H1 (cell line): ENCODE measurements around the gene RADIL. TPM values are rescaled to one million over a fixed set of nuclear protein-coding genes. Genes with fewer than 3 reads are reported as not detected.
A peak's percentile ranks its signal among the peaks of the same experiment; 100 is the strongest.

Experiments
- CTCF ChIA-PET: fragments of 300-600 bp; sonication (Branson Sonifier 250); formaldehyde crosslinking; loops from one replicate; lab custom pipeline; 2021; ENCODE audit not compliant: partially characterized antibody; lab: Charles Lee
- POLR2A ChIA-PET: fragments of 300-600 bp; sonication (Branson Sonifier 250); formaldehyde crosslinking; loops from one replicate; lab custom pipeline; 2021; ENCODE audit warnings: inconsistent platforms; ENCODE audit not compliant: partially characterized antibody; lab: Charles Lee
- DNase-seq, 2 experiments: peaks; one replicate each; pipeline versions ENCODE4 v3.0.0 to v3.0.0-alpha.2; 2010 to 2022; ENCODE audit warnings: low spot score in 2 of 2, low read depth in 1 of 2, mixed read lengths in 1 of 2
- FAIRE-seq: peaks from 2 replicates; lab custom pipeline; 2011; peaks lifted over from hg19 to GRCh38; lab: Jason Lieb, UNC
- H2AFZ ChIP-seq: 2 replicates; pipeline ENCODE4 v1.8.1; 2012; ENCODE audit warnings: low read length, inconsistent platforms
- H2AK5ac ChIP-seq: 2 replicates; pipeline ENCODE4 v1.6.1; 2013; ENCODE audit warnings: low read depth, low read length
- H2BK120ac ChIP-seq: replicated peaks from 2 replicates; pipeline ENCODE3; 2013; ENCODE audit warnings: low read depth, low read length, inconsistent platforms
- H2BK12ac ChIP-seq: 2 replicates; pipeline ENCODE4 v1.6.1; 2013; ENCODE audit warnings: low read depth, low read length
- H2BK15ac ChIP-seq: 2 replicates; pipeline ENCODE4 v1.6.1; 2013; ENCODE audit warnings: low read length
- H2BK20ac ChIP-seq: 2 replicates; pipeline ENCODE4 v1.6.1; 2013; ENCODE audit warnings: low read length
- H2BK5ac ChIP-seq: 2 replicates; pipeline ENCODE4 v1.6.1; 2013; ENCODE audit warnings: low read depth, low read length
- H3K14ac ChIP-seq: 2 replicates; pipeline ENCODE4 v1.6.1; 2013; ENCODE audit warnings: inconsistent platforms; ENCODE audit not compliant: insufficient read length
- H3K18ac ChIP-seq: 2 replicates; pipeline ENCODE4 v1.6.1; 2013; ENCODE audit warnings: low read length; ENCODE audit errors: extremely low read depth
- H3K23ac ChIP-seq: 2 replicates; pipeline ENCODE4 v1.6.1; 2013; ENCODE audit warnings: inconsistent platforms; ENCODE audit not compliant: insufficient read length
- H3K23me2 ChIP-seq: 2 replicates; pipeline ENCODE4 v1.6.1; 2013; ENCODE audit warnings: low read depth, low read length
- H3K27ac ChIP-seq: 2 replicates; pipeline ENCODE4 v1.6.1; 2011; ENCODE audit warnings: low read depth, low read length, inconsistent platforms
- H3K27me3 ChIP-seq, 4 experiments: replicated peaks in 1 of 4; 1 replicate in 1 of 4; 2 replicates in 3 of 4; pipeline versions ENCODE4 v1.6.1 to v1.8.1; 2011 to 2013; ENCODE audit warnings: low read length in 3 of 4, mild to moderate bottlenecking in 3 of 4, inconsistent platforms in 2 of 4, mixed read lengths in 2 of 4, moderate library complexity in 1 of 4; ENCODE audit not compliant: control insufficient read depth in 3 of 4, insufficient read depth in 3 of 4; ENCODE audit errors: extremely low read depth in 1 of 4
- H3K36me3 ChIP-seq, 4 experiments: 2 replicates each; pipeline versions ENCODE4 v1.6.1 to v1.8.1; 2011 to 2013; ENCODE audit warnings: mild to moderate bottlenecking in 4 of 4, low read length in 3 of 4, moderate library complexity in 2 of 4, control low read depth in 1 of 4, inconsistent platforms in 1 of 4; ENCODE audit not compliant: insufficient read depth in 4 of 4, control insufficient read depth in 2 of 4
- H3K4ac ChIP-seq: replicated peaks from 2 replicates; pipeline ENCODE3; 2013; ENCODE audit warnings: low read length, low read depth, mixed read lengths, inconsistent platforms; ENCODE audit not compliant: insufficient read length
- H3K4me1 ChIP-seq, 4 experiments: replicated peaks in 1 of 4; 1 replicate in 1 of 4; 2 replicates in 3 of 4; pipeline versions ENCODE4 v1.6.1 to v1.8.1; 2011 to 2013; ENCODE audit warnings: low read length in 3 of 4, inconsistent platforms in 2 of 4, mixed read lengths in 1 of 4; ENCODE audit not compliant: insufficient read depth in 4 of 4, control insufficient read depth in 3 of 4
- H3K4me2 ChIP-seq, 2 experiments: 2 replicates each; pipeline versions ENCODE4 v1.6.1 to v1.8.1; 2011 to 2013; ENCODE audit warnings: low read depth in 2 of 2, low read length in 2 of 2, control low read depth in 1 of 2, inconsistent platforms in 1 of 2, mild to moderate bottlenecking in 1 of 2; ENCODE audit not compliant: insufficient read depth in 1 of 2
- H3K4me3 ChIP-seq, 4 experiments: fragments of 200-600, 300-600 bp in 1 of 4; sonication (generic), shearing (Covaris generic), sonication (Bioruptor Twin) in 1 of 4; 2 replicates each; pipeline versions ENCODE4 v1.5.1 to v1.8.1; 2011 to 2016; ENCODE audit warnings: low read length in 4 of 4, low read depth in 3 of 4, control low read depth in 2 of 4, inconsistent platforms in 2 of 4, mild to moderate bottlenecking in 2 of 4, mixed read lengths in 1 of 4, moderate library complexity in 1 of 4; ENCODE audit not compliant: insufficient read depth in 2 of 4; ENCODE audit errors: extremely low read depth in 1 of 4
- H3K56ac ChIP-seq: replicated peaks from 2 replicates; pipeline ENCODE3; 2013; ENCODE audit warnings: low read depth, mild to moderate bottlenecking, mixed read lengths, low read length, inconsistent platforms; ENCODE audit not compliant: insufficient read length
- H3K79me1 ChIP-seq: 2 replicates; pipeline ENCODE4 v1.6.1; 2013; ENCODE audit warnings: low read depth, low read length, control low read depth
- H3K79me2 ChIP-seq, 2 experiments: 2 replicates each; pipeline versions ENCODE4 v1.6.1 to v1.8.1; 2012 to 2013; ENCODE audit warnings: low read length in 2 of 2, mild to moderate bottlenecking in 2 of 2, inconsistent platforms in 1 of 2; ENCODE audit not compliant: insufficient read depth in 2 of 2, control insufficient read depth in 1 of 2
- H3K9ac ChIP-seq, 4 experiments: replicated peaks in 1 of 4; 1 replicate in 1 of 4; 2 replicates in 3 of 4; pipeline versions ENCODE4 v1.6.1 to v1.8.1; 2011 to 2013; ENCODE audit warnings: low read depth in 3 of 4, low read length in 3 of 4, control low read depth in 2 of 4, mild to moderate bottlenecking in 2 of 4, moderate library complexity in 2 of 4, inconsistent platforms in 1 of 4; ENCODE audit errors: extremely low read depth in 1 of 4
- H3K9me3 ChIP-seq, 2 experiments: 2 replicates each; pipeline versions ENCODE4 v1.6.1 to v1.8.1; 2012 to 2013; ENCODE audit warnings: mild to moderate bottlenecking in 2 of 2, moderate library complexity in 2 of 2, control low read depth in 1 of 2, inconsistent platforms in 1 of 2, low read depth in 1 of 2, low read length in 1 of 2, mixed read lengths in 1 of 2; ENCODE audit not compliant: insufficient read depth in 2 of 2
- H4K20me1 ChIP-seq, 2 experiments: replicated peaks in 1 of 2; 2 replicates each; pipeline versions ENCODE3 to v1.8.1; 2011 to 2013; ENCODE audit warnings: inconsistent platforms in 2 of 2, low read length in 2 of 2, mild to moderate bottlenecking in 1 of 2; ENCODE audit not compliant: insufficient read depth in 2 of 2, control insufficient read depth in 1 of 2
- H4K5ac ChIP-seq: 2 replicates; pipeline ENCODE4 v1.6.1; 2013; ENCODE audit warnings: low read length, low read depth, mixed read lengths, inconsistent platforms; ENCODE audit not compliant: insufficient read length
- H4K8ac ChIP-seq: 2 replicates; pipeline ENCODE4 v1.8.0; 2013; ENCODE audit warnings: mild to moderate bottlenecking, moderate library complexity, low read length, inconsistent platforms; ENCODE audit not compliant: insufficient read depth; ENCODE audit errors: extremely low read depth
- H4K91ac ChIP-seq: replicated peaks from 2 replicates; pipeline ENCODE3; 2013; ENCODE audit warnings: low read length, mixed read lengths, inconsistent platforms; ENCODE audit not compliant: insufficient read length
- BCL11A ChIP-seq, 2 experiments: IDR thresholded peaks; one replicate each; pipeline ENCODE4 v1.6.1; 2011; ENCODE audit warnings: low read depth in 2 of 2, low read length in 2 of 2, mild to moderate bottlenecking in 2 of 2
- CEBPB ChIP-seq: IDR thresholded peaks from 2 replicates; pipeline ENCODE4 v1.6.1; 2012; ENCODE audit warnings: low read depth, low read length
- CHD1 ChIP-seq: IDR thresholded peaks from 2 replicates; pipeline ENCODE4 v1.6.1; 2012; ENCODE audit warnings: low read depth, low read length, improper control_type of control experiment
- EZH2 ChIP-seq: fragments of 200-600 bp; sonication (generic); IDR thresholded peaks from 2 replicates; pipeline ENCODE4 v1.7.1; 2012; ENCODE audit warnings: low read depth, mild to moderate bottlenecking, moderate library complexity, low read length, inconsistent platforms; ENCODE audit not compliant: severe bottlenecking
- HDAC6 ChIP-seq: IDR thresholded peaks from one replicate; pipeline ENCODE4 v1.7.1; 2012; ENCODE audit warnings: low read depth, mild to moderate bottlenecking, inconsistent platforms, low read length, moderate library complexity
- KDM4A ChIP-seq: IDR thresholded peaks from one replicate; pipeline ENCODE4 v1.7.1; 2012; ENCODE audit warnings: low read depth, mild to moderate bottlenecking, moderate library complexity, low read length, inconsistent platforms; ENCODE audit not compliant: severe bottlenecking
- RXRA ChIP-seq: IDR thresholded peaks from 2 replicates; pipeline ENCODE4 v1.6.1; 2011; ENCODE audit warnings: low read depth, mild to moderate bottlenecking, low read length, moderate library complexity; ENCODE audit not compliant: insufficient read depth
- SIRT6 ChIP-seq: IDR thresholded peaks from one replicate; pipeline ENCODE4 v1.7.1; 2012; ENCODE audit warnings: low read length, inconsistent platforms
- SIX5 ChIP-seq: IDR thresholded peaks from 2 replicates; pipeline ENCODE4 v1.6.1; 2011; ENCODE audit warnings: mild to moderate bottlenecking, low read depth, low read length
- TEAD4 ChIP-seq: IDR thresholded peaks from 2 replicates; pipeline ENCODE4 v1.6.1; 2012; ENCODE audit warnings: low read depth, low read length, inconsistent platforms, mixed read lengths
- YY1 ChIP-seq: IDR thresholded peaks from 2 replicates; pipeline ENCODE4 v1.6.1; 2011; ENCODE audit warnings: low read depth, mild to moderate bottlenecking, low read length
- WGBS, 2 experiments: shearing (Covaris generic) in 1 of 2; methylation state at CpG; one replicate each; pipeline versions ENCODE4 v1.1.6 to v1.1.7; 2013 to 2015; ENCODE audit warnings: low lambda C conversion rate in 2 of 2, mixed read lengths in 2 of 2, inconsistent platforms in 1 of 2, low coverage in 1 of 2, missing lambda C conversion rate in 1 of 2; ENCODE audit not compliant: insufficient replicate concordance in 2 of 2, insufficient coverage in 1 of 2, insufficient read length in 1 of 2; ENCODE audit errors: extremely low coverage in 1 of 2, missing lambda C conversion rate in 1 of 2; 5-methylcytosine and 5-hydroxymethylcytosine counted together
- polyA plus RNA-seq, 7 experiments: library from polyadenylated mRNA; depleted of rRNA in 3 of 7; stranded (reverse) in 5 of 7; unstranded in 2 of 7; fragments of >200 nt in 5 of 7; fragments of 200-250 nt in 2 of 7; gene quantifications; 1 replicate in 5 of 7; 2 replicates in 1 of 7; 4 replicates in 1 of 7; pipeline versions ENCODE4 v1.2.1 to v1.2.3, GENCODE V29; 2011 to 2013; ENCODE audit warnings: missing spikeins in 2 of 7, mixed read lengths in 2 of 7
- total RNA-seq: library from RNA; stranded (reverse); fragmentation: NEBNext Ultra II Directional; extraction: Animal tissue kit (Norgen Biotek cat#: 25700); gene quantifications from 2 replicates; pipeline ENCODE4 v1.2.1, GENCODE V29; 2021
- TF ChIP-seq, protein P1 (sequence below): IDR thresholded peaks from 2 replicates; pipeline ENCODE4 v1.6.1; 2011; ENCODE audit warnings: low read depth, mild to moderate bottlenecking, low read length; ENCODE audit not compliant: insufficient read depth
- TF ChIP-seq, protein P2 (sequence below): IDR thresholded peaks from 2 replicates; pipeline ENCODE4 v1.6.1; 2012; ENCODE audit warnings: inconsistent platforms

Gene RADIL
- total and polyA plus RNA-seq, 2 of the 8 experiments (the other 6 are each of a cell fraction or from before 2014, with no cell fraction given): 5.0 to 5.4 TPM

DNA sequence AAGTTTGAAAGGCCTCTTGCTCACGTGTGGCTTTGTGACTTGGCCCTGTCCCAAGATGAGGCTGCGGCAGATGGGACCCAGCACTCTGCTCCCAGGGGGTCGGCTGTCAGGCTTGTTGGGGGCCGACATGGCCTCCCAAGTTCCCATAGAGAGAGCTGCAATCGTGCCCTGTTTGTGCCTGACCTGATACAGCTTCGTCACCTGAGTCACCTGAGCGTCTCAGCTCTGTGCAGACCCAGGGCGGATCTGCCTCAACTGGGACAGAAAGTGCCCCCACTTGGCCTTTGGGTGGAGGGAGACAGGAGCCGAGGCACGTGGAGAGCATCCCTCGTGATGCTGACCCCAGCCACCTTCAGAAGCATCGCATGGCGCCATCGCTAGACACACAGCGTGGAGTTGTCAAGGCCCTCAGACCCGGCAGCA lies 43.4 kb downstream of the RADIL start:
- Histone ChIP-seq H3K14ac (no peak overlapping the region), H2BK5ac (no peak overlapping the region), H2BK15ac (no peak overlapping the region), H2AFZ (no peak overlapping the region), H3K4me1 (peaks cover 0 to 4% (median 0%) of the 10 kb centered on the region in 4 experiments; a peak in 1 of 7 replicates), H2BK12ac (no peak overlapping the region), H3K36me3 (no peaks in the 10 kb centered on the region), H3K4me2 (no peak overlapping the region), H3K4me3 (no peak overlapping the region), H4K20me1 (peaks cover 0 to 6% of the 10 kb centered on the region in 2 experiments), H3K27ac (no peak overlapping the region), H3K79me2 (no peaks in the 10 kb centered on the region), H3K9me3 (no peaks in the 10 kb centered on the region), H3K23ac (no peak overlapping the region), H3K18ac (no peak overlapping the region), H4K5ac (no peak overlapping the region), H3K4ac (no peak overlapping the region), H3K23me2 (peaks cover 2% of the 10 kb centered on the region; the same call in 1 of the 2 replicates), H3K56ac (no peak overlapping the region), H3K79me1 (no peaks in the 10 kb centered on the region), H3K9ac (no peak overlapping the region), H3K27me3 (no peaks in the 10 kb centered on the region), H2AK5ac (no peak overlapping the region), H4K91ac (no peak overlapping the region), H2BK20ac (no peak overlapping the region), H2BK120ac (no peak overlapping the region), H4K8ac (peak overlapping the region; percentile 25; the same call in 1 of the 2 replicates)
- ChIA-PET CTCF (interaction anchor here (1.8 kb wide), 1 partner anchor 16 kb away, joined by 3 read pairs; no protein-coding TSS in a partner anchor), POLR2A (interaction anchor here (1.2 kb wide), 1 partner anchor 43 kb away, joined by 3 read pairs; no protein-coding TSS in a partner anchor)
- no peak for FAIRE-seq
- DNase-seq: no peak
- WGBS, 2 experiments: 83% methylated on average over 16 of the region's 16 CpGs; no CpG with 5 or more reads in 1 of the 2 experiments
- TF ChIP-seq CHD1: no peak
- TF ChIP-seq CEBPB: no peak
- TF ChIP-seq, protein P1, sequence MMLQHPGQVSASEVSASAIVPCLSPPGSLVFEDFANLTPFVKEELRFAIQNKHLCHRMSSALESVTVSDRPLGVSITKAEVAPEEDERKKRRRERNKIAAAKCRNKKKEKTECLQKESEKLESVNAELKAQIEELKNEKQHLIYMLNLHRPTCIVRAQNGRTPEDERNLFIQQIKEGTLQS: no peak
- TF ChIP-seq RXRA: no peak
- no peak for TF ChIP-seq KDM4A
- no peak for TF ChIP-seq YY1
- no peak for TF ChIP-seq HDAC6
- TF ChIP-seq TEAD4: no peak
- no peak for TF ChIP-seq EZH2
- TF ChIP-seq BCL11A (IDR thresholded peaks at IDR 0.05; ENCODE audit: low read depth in 2 of 2, low read length in 2 of 2): no peak
- TF ChIP-seq SIRT6: no peak
- no peak for TF ChIP-seq SIX5
- TF ChIP-seq, protein P2, sequence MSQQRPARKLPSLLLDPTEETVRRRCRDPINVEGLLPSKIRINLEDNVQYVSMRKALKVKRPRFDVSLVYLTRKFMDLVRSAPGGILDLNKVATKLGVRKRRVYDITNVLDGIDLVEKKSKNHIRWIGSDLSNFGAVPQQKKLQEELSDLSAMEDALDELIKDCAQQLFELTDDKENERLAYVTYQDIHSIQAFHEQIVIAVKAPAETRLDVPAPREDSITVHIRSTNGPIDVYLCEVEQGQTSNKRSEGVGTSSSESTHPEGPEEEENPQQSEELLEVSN: no peak
